ENCODE data around the gene BTG2.

- no peak for TF ChIP-seq CTCF (conservative IDR thresholded peaks at IDR 0.05 in 1 of 2, IDR thresholded peaks at IDR 0.05 in 1 of 2; ENCODE audit: low read depth in 1 of 2, low read length in 2 of 2)
- TF ChIP-seq EZH2 (IDR thresholded peaks at IDR 0.05; ENCODE audit: low read length, missing control alignments) = no peak
These were observed 41.2 kb upstream of the BTG2 start for GRCh38 chr1:203264052-203264501.
